Neural progenitor cell (in vitro differentiated cells): ENCODE results near the gene RNF11. TPM values are rescaled to one million over a fixed set of nuclear protein-coding genes. Genes with fewer than 3 reads are reported as not detected.
A peak's percentile ranks its signal among the peaks of the same experiment; 100 is the strongest.

Experiments used
- DNase-seq: peaks from one replicate; pipeline ENCODE4 v3.0.0-alpha.2; 2016; ENCODE audit warnings: low spot score
- H2AFZ ChIP-seq: fragments of 200-600 bp; sonication (generic); replicated peaks from 2 replicates; pipeline ENCODE4 v1.6.1; 2016; ENCODE audit warnings: antibody characterized with exemption
- H3F3A ChIP-seq: fragments of 200-600 bp; sonication (generic); 2 replicates; pipeline ENCODE4 v1.6.1; 2016; ENCODE audit warnings: antibody characterized with exemption, low read depth
- H3K27ac ChIP-seq: fragments of 200-600 bp; sonication (generic); 2 replicates; pipeline ENCODE4 v1.5.1; 2016; ENCODE audit warnings: mild to moderate bottlenecking
- H3K27me3 ChIP-seq: fragments of 200-600 bp; sonication (generic); 2 replicates; pipeline ENCODE4 v1.6.1; 2016; ENCODE audit warnings: mild to moderate bottlenecking, moderate library complexity
- H3K36me3 ChIP-seq: fragments of 200-600 bp; sonication (generic); 2 replicates; pipeline ENCODE4 v1.5.1; 2016
- H3K4me1 ChIP-seq: fragments of 200-600 bp; sonication (generic); 2 replicates; pipeline ENCODE4 v1.6.1; 2016; ENCODE audit warnings: mixed run types
- H3K4me2 ChIP-seq: fragments of 200-600 bp; sonication (generic); 2 replicates; pipeline ENCODE4 v1.6.1; 2016
- H3K4me3 ChIP-seq: fragments of 200-600 bp; sonication (generic); 2 replicates; pipeline ENCODE4 v1.5.1; 2016
- H3K79me2 ChIP-seq: fragments of 200-600 bp; sonication (generic); 2 replicates; pipeline ENCODE4 v1.6.1; 2016; ENCODE audit warnings: low read depth
- H3K9ac ChIP-seq: fragments of 200-600 bp; sonication (generic); 2 replicates; pipeline ENCODE4 v1.6.1; 2016
- H3K9me3 ChIP-seq: fragments of 200-600 bp; sonication (generic); 2 replicates; pipeline ENCODE4 v1.5.1; 2016; ENCODE audit warnings: low read depth
- H4K20me1 ChIP-seq: fragments of 200-600 bp; sonication (generic); 2 replicates; pipeline ENCODE4 v1.6.1; 2016; ENCODE audit warnings: low read depth
- H3K27ac Mint-ChIP-seq: 3 replicates; pipeline ENCODE4 v1.8.0; 2021; ENCODE audit warnings: mixed read lengths
- H3K27me3 Mint-ChIP-seq: 2 replicates; pipeline ENCODE4 v1.8.0; 2022; ENCODE audit warnings: low read depth, mild to moderate bottlenecking, inconsistent platforms, moderate library complexity, mixed read lengths; ENCODE audit not compliant: insufficient read depth
- H3K36me3 Mint-ChIP-seq: 3 replicates; pipeline ENCODE4 v1.8.0; 2021; ENCODE audit warnings: mixed read lengths
- H3K4me1 Mint-ChIP-seq: 3 replicates; pipeline ENCODE4 v1.8.0; 2021; ENCODE audit warnings: mixed read lengths
- H3K4me3 Mint-ChIP-seq: 3 replicates; pipeline ENCODE4 v1.8.0; 2021; ENCODE audit warnings: mild to moderate bottlenecking, moderate library complexity, mixed read lengths
- H3K9me3 Mint-ChIP-seq: 3 replicates; pipeline ENCODE4 v1.8.0; 2020; ENCODE audit warnings: mixed read lengths
- CTCF ChIP-seq: fragments of 200-600 bp; sonication (generic); IDR thresholded peaks from 2 replicates; pipeline ENCODE4 v1.5.1; 2017; ENCODE audit warnings: antibody characterized with exemption, mild to moderate bottlenecking
- EZH2 ChIP-seq: fragments of 200-600 bp; sonication (generic); IDR thresholded peaks from 2 replicates; pipeline ENCODE4 v1.6.1; 2017; ENCODE audit warnings: antibody characterized with exemption, mild to moderate bottlenecking, moderate library complexity
- EZH2phosphoT487 ChIP-seq: fragments of 200-600 bp; sonication (generic); IDR thresholded peaks from 2 replicates; pipeline ENCODE4 v1.6.1; 2017; ENCODE audit warnings: antibody characterized with exemption
- total RNA-seq: library from RNA; depleted of rRNA; stranded (reverse); fragments of >200 nt; gene quantifications from 2 replicates; pipeline ENCODE4 v1.2.3, GENCODE V29; 2015; ENCODE audit warnings: low replicate concordance

The RNF11 gene
- total RNA-seq, 1 donor from 2014 or later = 108 TPM

GRCh38 chr1:51309291-51309690, 73.2 kb downstream of the RNF11 start:
- no peaks in the 10 kb centered on the region for H3K36me3 Mint-ChIP-seq
- H3K27me3 ChIP-seq = no peaks in the 10 kb centered on the region
- peaks cover 8% of the 10 kb centered on the region for H3K4me1 Mint-ChIP-seq
- H4K20me1 ChIP-seq = no peaks in the 10 kb centered on the region
- TF ChIP-seq EZH2 (no peak), CTCF (no peak), EZH2phosphoT487 (no peak)
- no peaks in the 10 kb centered on the region for H3K79me2 ChIP-seq
- DNase-seq = no peak
- H3K27ac ChIP-seq = no peak overlapping the region
- H3K4me3 ChIP-seq = no peak overlapping the region
- H3K4me1 ChIP-seq = peaks cover 6% of the 10 kb centered on the region
- H3K4me2 ChIP-seq = no peak overlapping the region
- H3K9me3 ChIP-seq = no peaks in the 10 kb centered on the region
- no peaks in the 10 kb centered on the region for H3F3A ChIP-seq
- H3K36me3 ChIP-seq = no peaks in the 10 kb centered on the region
- H3K9ac ChIP-seq = no peak overlapping the region
- H3K4me3 Mint-ChIP-seq = no peak overlapping the region
- H2AFZ ChIP-seq = peak overlapping the region; percentile 24
- H3K27me3 Mint-ChIP-seq = peaks cover 6% of the 10 kb centered on the region
- no peak overlapping the region for H3K27ac Mint-ChIP-seq
- H3K9me3 Mint-ChIP-seq = no peaks in the 10 kb centered on the region

GRCh38 chr1:51310871-51311613, 75.0 kb downstream of the RNF11 start:
- peaks cover 11% of the 10 kb centered on the region for H3K4me1 Mint-ChIP-seq
- peaks cover 7% of the 10 kb centered on the region for H3K27me3 Mint-ChIP-seq
- no peaks in the 10 kb centered on the region for H3K9me3 Mint-ChIP-seq
- H3K36me3 Mint-ChIP-seq = no peaks in the 10 kb centered on the region
- no peak overlapping the region for H3K27ac ChIP-seq
- no peak for DNase-seq
- no peaks in the 10 kb centered on the region for H3K79me2 ChIP-seq
- TF ChIP-seq EZH2 (no peak), CTCF (no peak)
- H3K36me3 ChIP-seq = no peaks in the 10 kb centered on the region
- no peaks in the 10 kb centered on the region for H3K27me3 ChIP-seq
- H3K27ac Mint-ChIP-seq = peak overlapping the region; percentile 80
- no peaks in the 10 kb centered on the region for H3K4me1 ChIP-seq
- no peaks in the 10 kb centered on the region for H3K9me3 ChIP-seq
- H3F3A ChIP-seq = no peaks in the 10 kb centered on the region
- no peak overlapping the region for H3K9ac ChIP-seq
- no peak overlapping the region for H2AFZ ChIP-seq
- H3K4me2 ChIP-seq = no peak overlapping the region
- no peak overlapping the region for H3K4me3 ChIP-seq
- no peaks in the 10 kb centered on the region for H4K20me1 ChIP-seq
- H3K4me3 Mint-ChIP-seq = peak overlapping the region; percentile 42

- Mint-ChIP-seq H3K27ac (no peak overlapping the region), H3K4me3 (no peak overlapping the region), H3K36me3 (no peaks in the 10 kb centered on the region), H3K27me3 (peaks cover 11% of the 10 kb centered on the region), H3K4me1 (peaks cover 13% of the 10 kb centered on the region), H3K9me3 (no peaks in the 10 kb centered on the region)
- DNase-seq = no peak
- H3K4me1 ChIP-seq = peaks cover 1% of the 10 kb centered on the region
- H3K27ac ChIP-seq = no peak overlapping the region
- no peaks in the 10 kb centered on the region for H3K79me2 ChIP-seq
- no peaks in the 10 kb centered on the region for H4K20me1 ChIP-seq
- TF ChIP-seq EZH2 (no peak), EZH2phosphoT487 (no peak), CTCF (no peak)
- no peaks in the 10 kb centered on the region for H3F3A ChIP-seq
- H3K9ac ChIP-seq = no peak overlapping the region
- no peaks in the 10 kb centered on the region for H3K27me3 ChIP-seq
- no peaks in the 10 kb centered on the region for H3K9me3 ChIP-seq
- no peaks in the 10 kb centered on the region for H3K36me3 ChIP-seq
- no peak overlapping the region for H2AFZ ChIP-seq
- no peak overlapping the region for H3K4me2 ChIP-seq
- no peak overlapping the region for H3K4me3 ChIP-seq
Observed at GRCh38 chr1:51311826-51312225, 75.8 kb downstream of the RNF11 start.
